GM19025 (cell line): Measurements from ENCODE around the gene MDM1.

Experiments
- ATAC-seq: cut with Tn5 transposase; IDR thresholded peaks from one replicate; pipeline ENCODE4 v1.9.1; 2021; ENCODE audit warnings: mild to moderate bottlenecking, low read depth, moderate library complexity; ENCODE audit not compliant: unreplicated experiment

MDM1 gene

DNA sequence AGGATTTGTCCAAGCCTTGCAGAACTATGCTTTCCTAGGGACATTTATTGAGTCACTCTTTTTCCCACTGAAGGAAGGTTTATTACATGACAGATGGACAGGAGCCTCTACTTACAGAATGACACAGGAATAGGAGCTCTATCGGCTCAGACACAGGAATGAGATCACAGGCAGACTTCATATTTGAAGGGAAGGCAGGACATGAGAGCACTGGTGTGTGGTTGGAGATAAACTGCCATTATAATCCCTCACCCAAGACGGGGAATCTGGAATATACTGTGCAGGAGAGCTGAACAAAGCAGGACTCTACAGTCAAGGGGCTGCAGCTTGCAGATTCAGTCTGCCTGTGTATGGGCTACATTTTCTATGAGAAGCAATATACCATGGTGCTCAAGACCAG is 51.9 kb downstream of the MDM1 start:
- no peak for ATAC-seq

- ATAC-seq: no peak
These were observed 52.7 kb downstream of the MDM1 start for GRCh38 chr12:68279227-68280054.

GRCh38 chr12:68276402-68276930 is 55.7 kb downstream of the MDM1 start:
- ATAC-seq: no peak

DNA sequence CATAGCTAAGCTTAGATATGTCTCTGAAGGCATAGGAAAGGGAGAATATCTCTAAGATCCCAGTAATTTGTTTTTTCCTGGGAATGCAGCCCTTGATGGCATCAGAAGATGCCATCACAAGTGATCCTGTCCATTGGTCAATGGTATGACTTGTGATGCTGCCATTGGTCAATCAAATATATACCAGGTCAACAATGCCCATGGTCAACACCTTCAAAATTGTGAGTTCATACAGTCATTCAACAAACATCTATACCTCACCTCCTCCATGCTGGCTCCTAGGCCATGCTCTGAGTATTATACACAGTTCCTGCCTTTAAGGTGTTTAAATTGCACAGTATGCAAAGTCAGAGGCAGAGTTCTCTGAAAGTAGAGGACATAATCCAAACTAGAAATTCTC is 59.4 kb downstream of the MDM1 start:
- ATAC-seq: no peak

GRCh38 chr12:68271346-68271745 is 60.8 kb downstream of the MDM1 start:
- no peak for ATAC-seq

DNA sequence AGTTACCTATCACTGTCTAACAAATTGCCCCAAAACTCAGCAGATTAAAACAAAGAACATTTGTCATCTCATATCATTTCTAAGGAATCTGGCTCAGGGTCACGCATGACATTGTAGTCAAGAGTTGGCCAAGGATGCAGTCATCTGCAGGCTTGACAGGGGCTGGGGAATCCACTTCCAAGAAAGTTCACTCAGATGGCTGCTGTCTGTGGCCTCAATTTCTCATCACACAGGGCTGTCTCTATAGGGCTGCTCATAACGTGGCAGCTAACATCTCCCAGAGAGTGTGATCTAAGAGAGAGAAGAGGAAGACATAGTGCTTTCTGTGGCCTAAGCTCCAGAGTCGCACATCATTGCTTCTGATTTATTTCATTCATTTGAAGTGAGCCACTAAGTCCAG is 61.8 kb downstream of the MDM1 start:
- no peak for ATAC-seq

GRCh38 chr12:68269779-68270178 is 62.4 kb downstream of the MDM1 start:
- no peak for ATAC-seq

DNA sequence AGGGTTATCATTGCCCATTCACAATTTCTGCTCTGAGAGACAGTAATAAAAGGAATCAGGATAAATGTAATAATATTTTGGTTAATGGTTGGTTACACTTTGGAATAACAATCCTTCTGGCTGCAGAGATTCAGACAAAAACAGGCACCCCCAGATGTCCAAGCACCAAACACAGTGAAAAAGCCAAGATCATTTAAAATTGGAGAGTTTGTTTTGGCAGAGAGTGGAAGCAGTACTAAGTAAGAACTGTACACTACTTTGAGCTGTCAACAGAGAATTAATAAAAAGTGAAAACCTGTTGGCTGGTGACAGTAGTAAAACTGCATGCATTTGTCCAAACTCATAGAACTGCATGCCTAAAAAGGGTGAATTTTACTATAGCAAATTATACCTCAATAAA is 63.2 kb downstream of the MDM1 start:
- no peak for ATAC-seq

- no peak for ATAC-seq
These were observed 64.2 kb downstream of the MDM1 start for GRCh38 chr12:68267892-68268396.

- ATAC-seq: no peak
These were observed 67.3 kb downstream of the MDM1 start for GRCh38 chr12:68264857-68265256.

DNA sequence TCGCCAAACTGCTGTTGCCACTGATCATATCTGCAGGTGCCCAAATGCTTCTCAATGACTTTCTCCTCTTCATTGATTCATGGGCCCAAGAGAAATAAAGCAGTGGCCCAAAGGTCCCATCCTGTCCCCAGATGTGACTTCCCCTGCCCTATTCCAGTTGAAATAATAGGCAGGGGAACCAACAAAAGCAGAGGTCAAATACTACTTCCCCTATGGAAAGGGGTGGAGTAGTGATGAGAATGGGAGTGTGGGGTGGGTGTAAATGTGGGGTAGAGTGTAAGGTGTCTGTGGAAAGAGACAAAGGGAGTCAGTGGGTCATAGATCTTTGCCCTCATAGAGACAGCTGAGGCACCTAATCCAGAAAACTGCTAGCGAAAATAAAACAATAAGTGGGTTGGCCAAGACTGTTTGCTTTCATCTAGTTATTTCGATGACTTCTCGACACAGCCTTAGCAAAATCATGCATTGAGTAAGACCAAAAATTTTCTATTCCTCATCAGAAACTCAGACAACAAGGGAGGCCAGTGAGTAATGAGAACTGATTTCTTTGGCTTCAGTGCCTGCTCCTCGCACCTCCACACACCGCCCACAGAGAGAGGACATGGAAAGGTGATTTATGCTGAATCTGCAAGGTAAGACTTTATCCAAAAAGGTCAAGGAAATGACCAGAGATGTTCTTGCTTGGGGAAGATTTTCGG is 67.9 kb downstream of the MDM1 start:
- no peak for ATAC-seq

DNA sequence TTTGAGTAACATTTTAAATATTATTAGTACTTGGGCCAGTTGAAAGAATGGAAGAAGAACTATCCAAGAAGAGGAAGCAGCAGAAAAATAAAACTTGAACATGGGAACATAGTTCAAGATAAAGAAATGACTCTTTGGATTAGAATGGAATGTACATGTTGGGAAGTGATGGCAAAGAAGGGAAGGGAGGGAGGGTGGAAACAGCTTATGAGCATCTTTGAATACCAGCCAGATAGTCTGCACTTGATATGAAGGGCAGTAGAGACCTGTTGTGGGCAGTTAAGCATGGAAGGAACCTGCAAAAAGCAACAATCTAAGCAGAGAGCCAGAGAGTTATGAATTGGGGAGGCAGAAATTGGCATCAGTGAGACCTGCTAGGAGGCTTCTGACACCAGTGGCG is 68.8 kb downstream of the MDM1 start:
- no peak for ATAC-seq

DNA sequence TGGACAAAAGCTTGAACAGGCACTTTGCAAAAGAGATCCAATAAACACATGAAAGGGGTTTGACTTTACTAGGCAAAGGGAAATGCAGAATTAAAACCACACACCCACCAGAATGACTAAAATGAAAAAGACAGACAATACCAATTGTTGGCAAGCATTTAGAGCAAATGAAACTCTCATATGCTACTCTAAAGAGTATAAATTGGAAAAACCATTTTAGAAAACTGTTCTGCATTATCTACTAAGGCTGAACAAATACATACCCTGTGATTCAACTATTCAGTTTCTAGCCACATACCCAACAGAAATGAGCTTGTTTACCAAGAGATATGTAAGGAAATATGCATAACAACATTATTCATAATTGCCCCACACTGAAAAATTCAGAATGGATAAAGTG is 70.3 kb downstream of the MDM1 start:
- ATAC-seq: no peak

DNA sequence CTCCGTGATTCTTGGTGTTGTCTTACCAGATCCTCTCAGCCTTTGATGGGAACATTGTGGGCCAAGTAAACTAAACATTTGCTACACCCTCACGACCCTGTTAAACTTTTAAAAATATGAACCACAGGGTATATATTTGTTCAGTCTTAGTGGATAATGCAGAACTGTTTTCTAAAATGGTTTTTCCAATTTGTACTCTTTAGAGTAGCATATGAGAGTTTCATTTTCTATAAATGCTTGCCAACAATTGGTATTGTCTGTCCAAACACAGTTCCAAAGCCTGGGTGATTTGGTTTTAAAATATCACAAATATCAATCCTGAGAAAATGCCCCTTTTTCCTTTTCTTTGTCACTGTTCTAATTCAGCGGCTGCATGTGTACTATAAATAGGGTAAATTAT is 72.0 kb downstream of the MDM1 start:
- ATAC-seq: no peak

- no peak for ATAC-seq
These were observed 72.7 kb downstream of the MDM1 start for GRCh38 chr12:68259318-68259940.

DNA sequence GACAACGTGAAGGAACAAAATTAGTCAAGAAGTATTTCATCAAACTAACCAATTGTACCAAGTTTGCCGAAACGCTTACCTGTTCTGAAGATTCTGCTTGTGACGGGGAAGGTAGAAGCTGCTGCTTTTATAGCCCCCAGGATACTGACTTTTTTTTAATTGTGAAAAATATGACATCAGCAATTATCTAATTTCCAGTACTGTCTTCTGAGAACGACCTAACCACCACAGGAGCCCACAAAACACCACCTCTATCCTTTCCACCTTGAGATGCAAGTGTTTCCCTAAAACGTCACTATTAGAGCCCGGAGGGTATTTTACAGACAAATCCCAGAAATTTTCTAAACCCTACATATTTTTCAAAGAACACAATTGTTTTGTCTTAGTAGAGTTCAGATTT is 78.7 kb downstream of the MDM1 start, which contains the start of gene IL22:
TSS of gene IL22 (minus strand) at position 101 of the 400 bp plus-strand sequence. CDS start 156 bp downstream, outside the sequence.
- no peak for ATAC-seq

DNA sequence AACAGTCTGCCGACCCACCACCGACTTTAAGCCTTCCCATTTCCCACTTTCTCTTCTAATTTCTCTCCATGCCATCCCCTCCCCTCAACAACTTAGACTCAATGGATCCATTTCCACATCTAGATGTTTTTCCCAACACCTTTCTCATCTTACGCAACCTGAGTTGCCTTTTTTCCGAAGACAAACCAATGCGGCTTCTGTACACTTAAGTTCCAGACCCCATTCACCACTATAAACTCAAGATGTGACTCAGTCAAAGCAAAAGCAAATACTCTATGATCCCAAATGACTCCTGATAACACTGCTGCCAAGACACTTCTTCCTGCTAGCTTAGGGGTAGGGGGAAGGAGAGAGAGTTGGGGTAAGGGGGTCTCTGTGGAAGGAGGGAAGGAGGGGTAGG is 80.1 kb downstream of the MDM1 start:
- ATAC-seq: no peak

DNA sequence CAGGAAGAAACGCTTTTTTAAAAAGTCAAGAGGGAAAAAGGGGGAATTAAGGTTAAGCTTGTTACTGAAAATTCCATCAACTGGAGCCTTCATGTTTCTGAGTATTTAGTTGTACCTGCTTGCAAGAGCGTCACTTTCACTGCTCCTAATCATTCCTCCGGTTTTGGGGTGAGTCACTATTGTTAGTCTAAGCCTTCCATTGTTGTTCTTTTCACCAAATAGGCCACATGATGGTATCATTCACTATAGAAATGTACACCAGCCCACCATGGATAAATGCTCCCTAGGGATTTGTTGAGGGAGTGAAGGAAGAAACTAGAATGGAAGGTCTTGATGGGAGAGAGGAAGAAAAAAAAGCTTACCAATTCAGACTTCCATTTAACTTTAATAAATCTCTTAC is 81.7 kb downstream of the MDM1 start:
- no peak for ATAC-seq

DNA sequence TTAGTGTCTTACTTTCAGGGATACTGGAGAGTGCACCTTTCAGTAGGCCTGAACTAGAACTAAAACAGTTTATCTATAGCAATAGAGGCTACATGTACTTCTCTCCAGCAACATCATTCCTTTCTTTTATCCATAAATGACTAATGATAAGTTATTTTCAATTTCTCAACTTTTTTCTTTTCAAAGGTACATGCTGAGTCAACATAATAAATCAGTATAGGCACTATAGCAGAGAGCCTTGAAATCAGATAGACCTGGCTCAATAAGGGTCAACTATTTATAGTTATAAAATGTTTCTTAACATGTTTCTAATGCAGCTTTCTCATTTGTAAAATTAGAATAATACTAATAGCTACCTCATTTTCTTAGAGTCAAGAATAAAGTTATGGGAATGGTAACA is 84.4 kb downstream of the MDM1 start:
- ATAC-seq: no peak

- no peak for ATAC-seq
These were observed 85.8 kb downstream of the MDM1 start for GRCh38 chr12:68246350-68246749.
